NB4 (cell line): ENCODE data around the gene ZNF766.

Source experiments
- CTCF ChIP-seq: IDR thresholded peaks from one replicate; pipeline ENCODE4 v1.5.1; 2012; ENCODE audit warnings: low read depth, low read length
- MAX ChIP-seq: IDR thresholded peaks from 2 replicates; pipeline ENCODE4 v1.6.1; 2011; ENCODE audit warnings: low read depth, low read length
- MYC ChIP-seq: IDR thresholded peaks from 2 replicates; pipeline ENCODE4 v1.6.1; 2011; ENCODE audit warnings: low read depth, low read length
- POLR2A ChIP-seq: IDR thresholded peaks from 2 replicates; pipeline ENCODE4 v1.6.1; 2011; ENCODE audit warnings: mild to moderate bottlenecking; ENCODE audit not compliant: insufficient read length; ENCODE audit errors: extremely low read depth

- TF ChIP-seq MYC (no peak), CTCF (no peak), POLR2A (no peak), MAX (no peak)
Measured at GRCh38 chr19:52286256-52286655, 16.9 kb downstream of the ZNF766 start.
